Suppressor macrophage treated with lipopolysaccharide for 1 hour (primary cell): ENCODE results near the gene SHC1.

Source experiments
- DNase-seq, 3 donors: peaks; one replicate each; pipeline ENCODE4 v3.0.0-alpha.2; 2020 to 2022

SHC1 gene

DNA sequence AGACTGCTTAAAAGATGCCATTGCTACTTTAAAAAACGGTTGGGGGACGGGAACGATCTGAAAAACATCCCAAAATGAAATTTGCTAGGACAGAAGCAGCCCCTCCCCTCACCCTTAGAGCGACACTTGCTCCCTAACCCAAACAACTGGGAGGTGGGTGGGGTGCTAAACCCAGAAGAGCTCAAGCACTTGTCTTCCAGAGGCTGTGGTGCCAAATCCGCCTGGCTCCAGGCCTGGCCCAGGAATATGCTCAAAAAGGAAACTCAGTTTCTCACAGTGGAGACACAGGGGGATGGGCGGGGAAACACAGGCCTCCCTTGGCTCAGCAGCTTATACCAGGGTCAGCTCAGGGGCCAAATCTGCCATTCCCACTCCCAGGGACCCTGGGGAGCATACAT, 14.0 kb downstream of the SHC1 start:
- DNase-seq: no peak

- DNase-seq: peak; percentile 86 to 90 (median 89)
Measured at GRCh38 chr1:154955718-154956543, 14.6 kb downstream of the SHC1 start, which contains the start of gene PBXIP1. TSS of gene PBXIP1 (minus strand) at chr1:154956099. CDS start at chr1:154953721, 2,378 bp downstream.

DNA sequence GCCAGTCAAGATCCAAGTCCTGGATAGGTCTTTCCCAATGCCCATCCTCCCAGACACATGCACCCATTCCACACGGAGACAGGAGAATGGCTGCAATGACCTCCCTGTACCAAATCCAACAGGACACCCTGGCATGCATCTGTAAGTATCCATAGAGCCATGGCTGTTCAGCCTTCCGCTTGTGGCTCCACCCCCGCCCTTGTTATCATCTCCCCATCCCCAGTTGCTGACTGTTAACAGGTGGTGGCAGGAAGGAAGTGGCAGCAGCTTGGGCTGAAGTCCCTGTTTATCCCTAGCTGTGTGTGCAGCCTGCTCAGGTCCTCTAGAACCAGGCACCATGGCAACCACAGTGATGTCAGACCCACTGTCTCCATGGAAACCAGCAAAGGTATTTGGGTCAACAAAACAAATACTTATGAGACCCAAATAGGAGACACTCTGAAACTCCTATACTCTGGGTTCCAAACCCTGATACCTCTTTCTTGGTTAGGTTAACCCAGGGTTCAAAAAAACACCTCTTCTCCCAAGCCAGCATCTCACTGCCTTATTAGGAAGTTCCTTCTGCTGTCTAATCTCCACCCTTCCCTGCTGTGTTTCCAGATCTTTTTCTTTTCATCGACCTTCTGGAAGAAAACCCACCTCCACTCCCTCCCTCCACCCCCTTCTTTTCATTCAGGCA, 15.4 kb downstream of the SHC1 start:
- DNase-seq: no peak

GRCh38 chr1:154954541-154954940, 16.0 kb downstream of the SHC1 start:
- DNase-seq: no peak

- no peak for DNase-seq
Measured at GRCh38 chr1:154953611-154954038, 16.9 kb downstream of the SHC1 start.

- DNase-seq: no peak
Measured at GRCh38 chr1:154952664-154953063, 17.9 kb downstream of the SHC1 start.

GRCh38 chr1:154951901-154952657, 18.5 kb downstream of the SHC1 start:
- no peak for DNase-seq

DNA sequence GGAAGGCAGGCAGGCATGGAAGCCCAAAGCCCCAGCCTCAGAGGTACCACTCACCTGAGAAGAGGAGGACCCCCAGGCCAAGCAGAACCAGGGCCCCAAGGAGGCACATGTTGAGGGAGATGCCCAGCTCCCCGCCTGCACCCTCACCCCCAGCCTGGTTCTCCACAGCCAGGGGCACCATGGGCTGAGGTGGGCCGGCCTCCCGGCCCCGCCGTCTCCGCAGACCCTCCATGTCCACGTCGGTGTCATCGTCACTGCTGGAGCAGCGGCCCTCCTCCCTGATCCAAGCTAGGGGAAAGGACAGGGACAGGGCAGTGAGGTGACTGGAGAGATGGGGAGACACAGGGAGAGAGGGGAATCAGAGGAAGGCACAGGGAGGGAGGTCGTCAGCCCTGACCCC, 22.5 kb downstream of the SHC1 start:
- no peak for DNase-seq

DNA sequence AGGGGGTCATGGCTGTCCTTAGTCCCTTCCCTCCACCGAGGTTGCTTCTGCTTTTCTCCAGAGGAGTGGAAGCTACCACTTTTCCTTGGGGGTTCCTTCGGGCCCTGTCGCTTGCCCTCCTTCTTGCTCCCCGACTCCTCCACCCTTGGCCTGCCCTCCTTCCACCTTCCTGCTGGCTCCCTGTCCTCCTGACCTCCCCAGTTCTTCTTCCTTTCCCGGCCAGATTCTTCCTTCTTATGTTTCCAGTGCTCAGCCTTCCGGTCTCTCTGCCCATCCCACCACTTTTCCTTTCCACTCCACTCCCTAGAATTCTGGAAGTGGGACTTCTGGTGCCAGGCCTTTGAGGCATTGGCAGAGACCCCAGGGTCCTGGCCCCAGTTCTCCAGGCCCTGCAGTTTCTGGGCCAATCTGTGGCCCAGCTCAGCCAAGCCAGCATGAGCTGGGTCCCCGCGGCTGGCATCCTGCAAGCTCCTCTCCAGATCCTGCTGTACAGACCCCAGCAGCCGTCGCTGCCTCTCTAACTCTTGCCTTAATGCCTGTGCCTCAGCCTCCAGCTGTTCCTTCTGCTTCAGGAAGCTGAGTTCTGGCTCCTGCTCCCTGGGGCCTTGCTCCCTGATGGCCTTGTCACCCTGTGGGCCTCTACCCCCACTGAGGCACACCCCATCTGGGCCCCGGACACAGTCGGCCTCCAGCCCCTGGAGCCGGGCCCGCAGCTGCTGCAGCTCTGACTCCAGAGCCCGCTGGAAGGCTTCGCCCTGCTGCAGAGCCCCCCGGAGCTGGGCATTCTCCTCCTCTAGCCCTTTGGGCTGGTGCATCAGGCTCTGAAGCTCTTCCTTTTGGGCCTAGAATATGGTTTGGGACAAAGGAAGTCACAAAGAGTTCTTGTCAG, 24.3 kb downstream of the SHC1 start:
- DNase-seq: no peak

- DNase-seq: no peak
Measured at GRCh38 chr1:154945160-154945961, 25.2 kb downstream of the SHC1 start.

GRCh38 chr1:154944401-154945159, 26.0 kb downstream of the SHC1 start:
- no peak for DNase-seq

GRCh38 chr1:154943649-154944400, 26.7 kb downstream of the SHC1 start:
- DNase-seq: peak; percentile 41 to 62 (median 59)

DNA sequence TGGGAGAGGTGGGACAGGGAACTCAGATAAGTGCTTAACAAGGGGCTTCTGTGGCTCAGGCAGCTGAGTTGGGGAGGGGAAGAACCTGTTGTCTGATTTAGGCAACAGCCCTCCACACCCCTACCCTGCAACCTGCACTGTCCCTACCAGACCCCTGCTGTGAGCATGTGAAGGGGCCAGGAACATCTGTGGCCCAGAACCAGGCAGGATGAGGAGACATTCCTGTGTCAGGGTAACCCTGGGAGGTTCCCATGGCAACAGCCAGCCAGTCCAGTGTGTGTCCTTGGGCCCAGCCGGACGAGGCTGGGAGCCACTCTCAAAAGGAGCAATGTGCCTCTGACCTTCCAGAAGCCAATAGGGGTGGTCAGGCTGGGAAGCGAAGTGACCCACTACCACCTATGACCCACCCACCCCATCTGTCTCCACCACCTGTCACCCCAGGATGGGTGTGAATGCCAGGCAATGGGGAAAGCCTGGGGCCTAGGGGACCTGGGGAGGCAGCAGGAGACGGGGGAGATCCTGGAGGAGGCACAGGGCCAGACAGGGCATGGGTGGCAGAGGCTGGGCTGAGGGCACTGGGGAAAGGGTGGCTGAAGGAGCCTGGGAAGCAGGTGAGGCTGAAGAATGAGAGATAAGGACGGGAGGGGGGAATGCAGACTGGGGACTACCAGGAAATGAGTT, 29.1 kb downstream of the SHC1 start:
- no peak for DNase-seq

DNA sequence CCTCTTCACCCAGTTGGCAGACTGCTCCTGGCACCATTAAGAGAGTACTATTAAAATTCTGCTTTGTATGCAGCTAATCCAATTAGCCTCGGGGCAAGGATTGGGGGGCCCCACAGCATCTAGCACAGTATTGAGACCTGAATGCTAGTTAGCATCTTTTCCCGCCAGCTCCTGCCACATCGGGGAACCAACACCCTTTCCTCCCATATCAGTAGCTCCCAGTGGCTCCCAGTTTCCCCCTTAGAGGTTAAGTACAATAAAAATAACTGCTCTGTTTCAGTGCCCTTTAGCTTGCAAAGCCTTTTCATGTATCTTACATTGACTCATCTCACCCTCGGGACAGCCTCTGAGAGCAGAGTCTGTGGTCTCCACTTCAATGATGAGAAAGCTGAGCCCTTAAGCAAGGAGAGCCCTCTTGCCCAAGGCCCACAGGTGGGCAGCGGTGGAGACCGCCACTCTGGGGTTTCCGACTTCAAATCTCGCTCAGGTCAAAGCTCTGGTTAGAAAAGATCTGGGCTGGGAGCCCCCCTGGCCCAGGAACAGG, 29.8 kb downstream of the SHC1 start:
- DNase-seq: no peak

GRCh38 chr1:154940213-154940560, 30.4 kb downstream of the SHC1 start:
- no peak for DNase-seq

GRCh38 chr1:154938604-154939399, 31.7 kb downstream of the SHC1 start:
- no peak for DNase-seq

DNA sequence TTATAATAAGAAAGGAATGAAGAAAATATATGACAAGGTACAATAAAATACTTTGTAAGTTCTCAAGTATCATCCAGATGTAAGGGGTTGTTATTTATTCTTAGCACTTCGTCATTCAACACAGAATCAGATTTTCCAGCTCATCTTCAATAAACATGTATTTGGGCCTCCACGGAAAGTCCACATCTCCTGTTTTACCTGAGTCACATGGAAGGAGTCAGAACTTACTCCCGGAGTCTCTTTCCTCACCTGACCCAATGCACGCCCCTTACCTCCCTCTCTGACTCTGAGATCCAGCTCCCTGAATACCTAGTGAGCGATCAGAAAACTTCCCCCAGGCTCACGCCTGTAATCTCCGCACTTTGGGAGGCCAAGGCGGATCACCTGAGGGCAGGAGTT, 32.6 kb downstream of the SHC1 start:
- no peak for DNase-seq
